Caco-2 (cell line): ENCODE results near the gene GPA33. TPM values are rescaled to one million over a fixed set of nuclear protein-coding genes. Genes with fewer than 3 reads are reported as not detected.

Source experiments
- BruUV-seq: library from RNA; stranded (reverse); fragments of 400-500 nt; replicated peaks from 2 replicates; lab custom pipeline; 2021; lab: Mats Ljungman, UMichigan
- CTCF ChIA-PET: fragments of 300-600 bp; sonication (Branson Sonifier 250); formaldehyde crosslinking; loops from one replicate; lab custom pipeline; 2022; ENCODE audit warnings: antibody characterized with exemption; lab: Charles Lee
- POLR2A ChIA-PET: fragments of 300-600 bp; sonication (Branson Sonifier 250); formaldehyde crosslinking; loops from one replicate; lab custom pipeline; 2022; ENCODE audit warnings: antibody characterized with exemption; lab: Charles Lee
- DNase-seq, 2 experiments: peaks; one replicate each; pipeline versions ENCODE4 v3.0.0 to v3.0.0-alpha.2; 2020 to 2022
- H3K27me3 ChIP-seq: replicated peaks from 2 replicates; pipeline ENCODE4 v1.6.0; 2011; ENCODE audit warnings: low read length; ENCODE audit not compliant: control insufficient read depth, insufficient read depth
- H3K36me3 ChIP-seq: 2 replicates; pipeline ENCODE4 v1.5.1; 2011; ENCODE audit warnings: low read length; ENCODE audit not compliant: control insufficient read depth, insufficient read depth
- H3K4me1 ChIP-seq: fragments of 250-450 bp; sonication (Bioruptor Pico); 2 replicates; pipeline ENCODE4 v1.5.1; 2020; ENCODE audit warnings: mild to moderate bottlenecking
- H3K4me3 ChIP-seq: 2 replicates; pipeline ENCODE4 v1.5.1; 2011; ENCODE audit warnings: low read depth, mild to moderate bottlenecking, control low read depth, low read length
- H3K9me3 ChIP-seq: fragments of 250-450 bp; sonication (Bioruptor Pico); 2 replicates; pipeline ENCODE4 v1.5.1; 2020; ENCODE audit warnings: mild to moderate bottlenecking, moderate library complexity
- H3K27ac Mint-ChIP-seq: one replicate; pipeline ENCODE4 v1.8.0; 2022; ENCODE audit warnings: mixed read lengths; ENCODE audit not compliant: unreplicated experiment
- H3K27me3 Mint-ChIP-seq: one replicate; pipeline ENCODE4 v1.8.0; 2022; ENCODE audit warnings: mixed read lengths; ENCODE audit not compliant: insufficient read depth, unreplicated experiment
- H3K36me3 Mint-ChIP-seq: one replicate; pipeline ENCODE4 v1.8.0; 2022; ENCODE audit warnings: mild to moderate bottlenecking, mixed read lengths; ENCODE audit not compliant: insufficient read depth, unreplicated experiment
- H3K4me1 Mint-ChIP-seq: one replicate; pipeline ENCODE4 v1.8.0; 2022; ENCODE audit warnings: low read depth, mixed read lengths; ENCODE audit not compliant: unreplicated experiment
- H3K4me3 Mint-ChIP-seq: one replicate; pipeline ENCODE4 v1.8.0; 2022; ENCODE audit warnings: mild to moderate bottlenecking, moderate library complexity, mixed read lengths; ENCODE audit not compliant: unreplicated experiment
- H3K9me3 Mint-ChIP-seq: one replicate; pipeline ENCODE4 v1.8.0; 2022; ENCODE audit warnings: mixed read lengths; ENCODE audit not compliant: unreplicated experiment
- CTCF ChIP-seq, 2 experiments: fragments of 200-600 bp in 1 of 2; IDR thresholded peaks; 1 replicate in 1 of 2; 2 replicates in 1 of 2; pipeline versions ENCODE4 v1.5.1 to v1.8.0; 2011 to 2022; ENCODE audit warnings: antibody characterized with exemption in 1 of 2, control low read depth in 1 of 2, inconsistent platforms in 1 of 2, low read depth in 1 of 2, low read length in 1 of 2, mild to moderate bottlenecking in 1 of 2, moderate library complexity in 1 of 2; ENCODE audit not compliant: insufficient read depth in 1 of 2, severe bottlenecking in 1 of 2, unreplicated experiment in 1 of 2
- intact Hi-C: fragments of 100-400 bp; cut with micrococcal nuclease; formaldehyde crosslinking; loops from one replicate; pipeline ENCODE4 v1.10.0; 2022; ENCODE audit not compliant: unreplicated experiment
- total RNA-seq: library from RNA; stranded (reverse); gene quantifications from 2 replicates; pipeline ENCODE4 v1.2.3, GENCODE V29; 2022

GPA33 gene
- total RNA-seq, 1 experiment from 2014 or later = not detected

DNA sequence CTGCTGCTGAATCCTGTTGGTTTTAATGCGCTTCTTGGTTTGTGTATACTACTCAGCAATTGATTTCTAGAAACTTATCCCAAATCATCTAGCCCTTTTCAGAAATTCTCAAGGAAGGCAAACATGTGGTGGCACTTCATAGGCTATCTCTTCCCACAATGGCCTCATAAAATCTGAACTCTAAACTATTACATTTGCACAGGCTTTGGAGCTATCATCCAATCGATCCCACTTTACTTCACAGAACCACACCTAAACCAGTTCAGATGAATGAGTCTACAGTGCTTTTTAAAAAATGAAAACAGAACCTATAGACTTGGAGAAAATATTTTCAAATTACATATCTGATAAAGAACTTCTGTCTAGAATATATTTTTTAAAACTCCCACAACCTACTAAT, 10.6 kb upstream of the GPA33 start:
- Mint-ChIP-seq H3K36me3 (no peaks in the 10 kb centered on the region), H3K4me1 (peaks cover 10% of the 10 kb centered on the region), H3K9me3 (peaks cover 8% of the 10 kb centered on the region), H3K27ac (no peak overlapping the region), H3K4me3 (no peak overlapping the region), H3K27me3 (no peaks in the 10 kb centered on the region)
- H3K36me3 ChIP-seq = no peaks in the 10 kb centered on the region
- H3K9me3 ChIP-seq = no peaks in the 10 kb centered on the region
- CTCF ChIA-PET = no interaction called here
- peaks cover 8% of the 10 kb centered on the region; the same call in 1 of the 2 replicates for H3K4me1 ChIP-seq
- no TSS peak for BruUV-seq
- POLR2A ChIA-PET = no interaction called here
- H3K4me3 ChIP-seq = no peak overlapping the region
- intact Hi-C loops = no loop called here
- DNase-seq = no peak
- TF ChIP-seq CTCF (IDR thresholded peaks at IDR 0.05; ENCODE audit: insufficient read depth in 1 of 2, low read depth in 1 of 2, low read length in 1 of 2, severe bottlenecking in 1 of 2, unreplicated experiment in 1 of 2) = no peak
- H3K27me3 ChIP-seq = no peaks in the 10 kb centered on the region

- Mint-ChIP-seq H3K36me3 (no peaks in the 10 kb centered on the region), H3K27me3 (no peaks in the 10 kb centered on the region)
These were observed 9.7 kb upstream of the GPA33 start for GRCh38 chr1:167099851-167100250.

GRCh38 chr1:167095368-167095767, 5.2 kb upstream of the GPA33 start:
- Histone ChIP-seq H3K36me3 (no peaks in the 10 kb centered on the region), H3K4me1 (no peaks in the 10 kb centered on the region), H3K27me3 (no peaks in the 10 kb centered on the region), H3K9me3 (no peaks in the 10 kb centered on the region), H3K4me3 (no peak overlapping the region)
- Mint-ChIP-seq H3K4me1 (no peaks in the 10 kb centered on the region), H3K27ac (no peak overlapping the region), H3K4me3 (no peak overlapping the region), H3K36me3 (no peaks in the 10 kb centered on the region), H3K9me3 (peaks cover 8% of the 10 kb centered on the region), H3K27me3 (no peaks in the 10 kb centered on the region)
- intact Hi-C loops = no loop called here
- CTCF ChIA-PET = no interaction called here
- DNase-seq = no peak
- TF ChIP-seq CTCF (IDR thresholded peaks at IDR 0.05; ENCODE audit: insufficient read depth in 1 of 2, low read depth in 1 of 2, low read length in 1 of 2, severe bottlenecking in 1 of 2, unreplicated experiment in 1 of 2) = no peak
- no TSS peak for BruUV-seq
- POLR2A ChIA-PET = no interaction called here

More at GRCh38 chr1:167099851-167100250, 9.7 kb upstream of the GPA33 start:
- H3K4me3 ChIP-seq = no peak overlapping the region
- Mint-ChIP-seq H3K27ac (no peak overlapping the region), H3K4me3 (no peak overlapping the region), H3K9me3 (peaks cover 8% of the 10 kb centered on the region), H3K4me1 (peaks cover 2% of the 10 kb centered on the region)
- H3K36me3 ChIP-seq = no peaks in the 10 kb centered on the region
- no peak for TF ChIP-seq CTCF (IDR thresholded peaks at IDR 0.05; ENCODE audit: insufficient read depth in 1 of 2, low read depth in 1 of 2, low read length in 1 of 2, severe bottlenecking in 1 of 2, unreplicated experiment in 1 of 2)
- H3K27me3 ChIP-seq = no peaks in the 10 kb centered on the region
- DNase-seq = no peak
- no peaks in the 10 kb centered on the region for H3K4me1 ChIP-seq
- CTCF ChIA-PET = no interaction called here
- no peaks in the 10 kb centered on the region for H3K9me3 ChIP-seq
- BruUV-seq = no TSS peak
- intact Hi-C loops = no loop called here
- POLR2A ChIA-PET = no interaction called here
